ENCODE data around the gene DPP6.

DNA sequence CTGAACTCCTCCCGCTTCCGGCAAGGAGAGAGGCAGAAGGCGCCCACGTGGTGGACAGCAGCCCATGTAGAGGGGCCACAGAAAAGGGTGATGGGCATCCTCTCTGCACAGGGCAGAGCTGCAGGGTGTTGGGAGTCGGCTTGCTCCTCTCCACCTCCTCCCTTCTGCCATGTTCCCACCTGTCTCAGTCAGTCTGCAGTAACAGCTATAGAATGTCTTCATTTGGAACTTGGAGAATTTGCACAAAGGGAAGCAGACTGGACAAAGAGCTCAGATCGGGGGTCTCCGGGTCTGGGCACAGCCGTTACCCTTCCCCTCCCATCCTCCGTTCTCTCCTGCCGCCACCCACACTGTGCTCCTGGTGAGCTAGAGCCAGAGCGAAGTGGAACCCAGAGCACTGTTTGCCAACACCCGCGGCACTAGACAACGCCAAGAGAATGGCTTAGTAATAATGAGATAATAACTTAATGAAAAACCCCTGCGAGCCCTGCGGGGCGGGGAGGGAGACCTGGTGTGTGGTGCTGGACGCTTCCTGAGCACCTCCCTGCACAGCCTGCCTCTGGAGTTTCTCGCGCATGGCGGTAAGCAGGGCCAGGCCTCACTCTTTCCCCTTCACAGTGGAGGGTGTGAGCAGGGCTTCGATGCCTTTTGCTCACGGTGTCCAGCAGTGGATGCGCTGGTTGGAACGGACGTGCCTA lies 696.0 kb downstream of the DPP6 start:
- TF ChIP-seq CTCF (conservative IDR thresholded peaks at IDR 0.05; ENCODE audit: low read length) (no peak), EZH2phosphoT487 (IDR thresholded peaks at IDR 0.05; ENCODE audit: borderline replicate concordance) (no peak)

Data from Loucy (cell line).